ENCODE data around the gene ISOC1.

Gene ISOC1

GRCh38 chr5:129077433-129078075 is 17.0 kb upstream of the ISOC1 start:
- Mint-ChIP-seq H3K36me3 (ENCODE audit: low read depth) (no peaks in the 10 kb centered on the region), H3K9me3 (no peaks in the 10 kb centered on the region), H3K27ac (no peak overlapping the region), H3K27me3 (ENCODE audit: low read depth) (peaks cover under 1% of the 10 kb centered on the region), H3K4me1 (ENCODE audit: low read depth) (no peaks in the 10 kb centered on the region), H3K4me3 (no peak overlapping the region)
- DNase-seq (ENCODE audit: low spot score), result no peak

- H3K4me3 Mint-ChIP-seq, result no peak overlapping the region
- no peaks in the 10 kb centered on the region for H3K9me3 Mint-ChIP-seq
- H3K36me3 Mint-ChIP-seq (ENCODE audit: low read depth), result no peaks in the 10 kb centered on the region
- H3K4me1 Mint-ChIP-seq (ENCODE audit: low read depth), result no peaks in the 10 kb centered on the region
- DNase-seq (ENCODE audit: low spot score), result no peak
- no peak overlapping the region for H3K27ac Mint-ChIP-seq
- peaks cover 4% of the 10 kb centered on the region for H3K27me3 Mint-ChIP-seq (ENCODE audit: low read depth)
These were observed 16.3 kb upstream of the ISOC1 start for GRCh38 chr5:129078247-129078646.

- Mint-ChIP-seq H3K4me1 (ENCODE audit: low read depth) (no peaks in the 10 kb centered on the region), H3K27me3 (ENCODE audit: low read depth) (peaks cover 4% of the 10 kb centered on the region), H3K4me3 (no peak overlapping the region), H3K36me3 (ENCODE audit: low read depth) (no peaks in the 10 kb centered on the region), H3K9me3 (no peaks in the 10 kb centered on the region), H3K27ac (no peak overlapping the region)
- no peak for DNase-seq (ENCODE audit: low spot score)
These were observed 15.9 kb upstream of the ISOC1 start for GRCh38 chr5:129078660-129079059.

GRCh38 chr5:129079496-129079895 is 15.1 kb upstream of the ISOC1 start:
- Mint-ChIP-seq H3K36me3 (ENCODE audit: low read depth) (no peaks in the 10 kb centered on the region), H3K27ac (no peak overlapping the region), H3K4me1 (ENCODE audit: low read depth) (no peaks in the 10 kb centered on the region), H3K9me3 (no peaks in the 10 kb centered on the region), H3K27me3 (ENCODE audit: low read depth) (peaks cover 4% of the 10 kb centered on the region), H3K4me3 (no peak overlapping the region)
- no peak for DNase-seq (ENCODE audit: low spot score)

GRCh38 chr5:129080766-129081165 is 13.8 kb upstream of the ISOC1 start:
- no peaks in the 10 kb centered on the region for H3K4me1 Mint-ChIP-seq (ENCODE audit: low read depth)
- no peak overlapping the region for H3K4me3 Mint-ChIP-seq
- H3K27ac Mint-ChIP-seq, result no peak overlapping the region
- H3K27me3 Mint-ChIP-seq (ENCODE audit: low read depth), result peaks cover 7% of the 10 kb centered on the region
- no peaks in the 10 kb centered on the region for H3K9me3 Mint-ChIP-seq
- H3K36me3 Mint-ChIP-seq (ENCODE audit: low read depth), result no peaks in the 10 kb centered on the region
- DNase-seq (ENCODE audit: low spot score), result no peak

- Mint-ChIP-seq H3K36me3 (ENCODE audit: low read depth) (no peaks in the 10 kb centered on the region), H3K4me3 (no peak overlapping the region), H3K27me3 (ENCODE audit: low read depth) (peaks cover 12% of the 10 kb centered on the region), H3K4me1 (ENCODE audit: low read depth) (no peaks in the 10 kb centered on the region), H3K9me3 (no peaks in the 10 kb centered on the region), H3K27ac (no peak overlapping the region)
- DNase-seq (ENCODE audit: low spot score), result no peak
These were observed 12.1 kb upstream of the ISOC1 start for GRCh38 chr5:129082225-129083136.

GRCh38 chr5:129094924-129095899 is 663 bp downstream of the ISOC1 start:
- peak; percentile 64 for DNase-seq (ENCODE audit: low spot score)
- peaks cover 22% of the 10 kb centered on the region for H3K4me1 Mint-ChIP-seq (ENCODE audit: low read depth)
- H3K36me3 Mint-ChIP-seq (ENCODE audit: low read depth), result no peaks in the 10 kb centered on the region
- H3K4me3 Mint-ChIP-seq, result peak overlapping the region; percentile 87
- H3K9me3 Mint-ChIP-seq, result no peaks in the 10 kb centered on the region
- H3K27ac Mint-ChIP-seq, result peak overlapping the region; percentile 64
- H3K27me3 Mint-ChIP-seq (ENCODE audit: low read depth), result peaks cover 27% of the 10 kb centered on the region

GRCh38 chr5:129096382-129096991 is 1.9 kb downstream of the ISOC1 start:
- no peak for DNase-seq (ENCODE audit: low spot score)
- Mint-ChIP-seq H3K4me1 (ENCODE audit: low read depth) (peaks cover 22% of the 10 kb centered on the region), H3K9me3 (no peaks in the 10 kb centered on the region), H3K27me3 (ENCODE audit: low read depth) (peaks cover 17% of the 10 kb centered on the region), H3K36me3 (ENCODE audit: low read depth) (no peaks in the 10 kb centered on the region), H3K27ac (no peak overlapping the region), H3K4me3 (peak overlapping the region; percentile 25)

GRCh38 chr5:129097498-129098296 is 3.1 kb downstream of the ISOC1 start:
- H3K36me3 Mint-ChIP-seq (ENCODE audit: low read depth), result no peaks in the 10 kb centered on the region
- H3K4me1 Mint-ChIP-seq (ENCODE audit: low read depth), result peaks cover 22% of the 10 kb centered on the region
- no peak overlapping the region for H3K4me3 Mint-ChIP-seq
- H3K27ac Mint-ChIP-seq, result no peak overlapping the region
- H3K27me3 Mint-ChIP-seq (ENCODE audit: low read depth), result peaks cover 8% of the 10 kb centered on the region
- no peak for DNase-seq (ENCODE audit: low spot score)
- H3K9me3 Mint-ChIP-seq, result no peaks in the 10 kb centered on the region

GRCh38 chr5:129098488-129099183 is 4.1 kb downstream of the ISOC1 start:
- Mint-ChIP-seq H3K4me3 (no peak overlapping the region), H3K27ac (no peak overlapping the region), H3K9me3 (no peaks in the 10 kb centered on the region), H3K4me1 (ENCODE audit: low read depth) (peaks cover 21% of the 10 kb centered on the region), H3K36me3 (ENCODE audit: low read depth) (no peaks in the 10 kb centered on the region), H3K27me3 (ENCODE audit: low read depth) (peaks cover 2% of the 10 kb centered on the region)
- DNase-seq (ENCODE audit: low spot score), result no peak

GRCh38 chr5:129099184-129099569 is 4.6 kb downstream of the ISOC1 start:
- Mint-ChIP-seq H3K4me3 (no peak overlapping the region), H3K27ac (no peak overlapping the region), H3K27me3 (ENCODE audit: low read depth) (no peaks in the 10 kb centered on the region), H3K4me1 (ENCODE audit: low read depth) (peaks cover 16% of the 10 kb centered on the region), H3K36me3 (ENCODE audit: low read depth) (no peaks in the 10 kb centered on the region), H3K9me3 (no peaks in the 10 kb centered on the region)
- DNase-seq (ENCODE audit: low spot score), result no peak

GRCh38 chr5:129101794-129102193 is 7.2 kb downstream of the ISOC1 start:
- Mint-ChIP-seq H3K36me3 (ENCODE audit: low read depth) (peaks cover 4% of the 10 kb centered on the region), H3K27me3 (ENCODE audit: low read depth) (no peaks in the 10 kb centered on the region), H3K9me3 (no peaks in the 10 kb centered on the region), H3K4me3 (no peak overlapping the region), H3K27ac (no peak overlapping the region), H3K4me1 (ENCODE audit: low read depth) (peaks cover 5% of the 10 kb centered on the region)
- no peak for DNase-seq (ENCODE audit: low spot score)
